ENCODE results near the gene MEX3D. TPM values are rescaled to one million over a fixed set of nuclear protein-coding genes. Genes with fewer than 3 reads are reported as not detected.

Gene MEX3D
- total and polyA plus RNA-seq, 2 of the 4 experiments (the other 2 are of a cell fraction): 9.1 to 9.6 TPM

DNA sequence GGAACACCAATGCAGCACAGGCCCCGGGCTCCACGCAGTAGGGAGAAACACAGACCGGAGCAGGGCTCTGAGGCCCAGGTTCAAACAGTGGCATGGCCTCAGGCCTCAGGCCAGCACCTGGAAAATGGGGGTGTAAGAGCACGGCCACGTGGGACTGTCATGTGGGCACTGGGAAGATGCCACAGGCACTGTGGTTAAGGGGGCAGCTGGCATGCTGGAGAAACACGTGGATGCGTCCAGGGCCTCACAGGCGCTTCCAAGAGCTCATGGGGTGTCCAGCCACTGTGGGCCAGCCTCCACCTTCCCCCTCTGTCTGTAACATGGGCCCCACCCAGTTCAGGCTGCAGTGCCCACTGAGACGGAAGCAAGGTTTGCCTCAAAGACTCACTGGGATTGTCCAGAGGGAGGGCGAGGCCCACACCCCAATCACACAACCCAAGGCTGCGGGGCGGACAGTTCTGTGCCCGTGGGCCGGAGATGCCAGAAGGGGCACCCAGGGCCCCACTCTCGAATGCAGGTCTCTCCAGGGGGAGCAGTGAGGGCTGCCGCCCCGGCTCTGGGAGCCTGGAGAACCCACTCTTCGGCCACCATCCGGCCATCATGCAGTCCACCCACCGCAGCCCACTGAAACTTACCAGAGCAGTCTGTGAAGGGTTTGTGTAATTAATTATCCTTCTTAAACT is 30.8 kb upstream of the MEX3D start:
- no peaks in the 10 kb centered on the region for H3K9me3 ChIP-seq (ENCODE audit: control insufficient read depth, insufficient read depth, low read length)
- H2BK20ac ChIP-seq (ENCODE audit: low read depth, low read length): no peak overlapping the region
- no peak overlapping the region for H2AK5ac ChIP-seq (ENCODE audit: low read depth, low read length)
- no peak overlapping the region for H3K18ac ChIP-seq (ENCODE audit: low read depth, low read length)
- H3K4me2 ChIP-seq (ENCODE audit: low read depth, low read length): no peak overlapping the region
- H3K4me3 ChIP-seq (ENCODE audit: insufficient read depth, low read depth, low read length): no peak overlapping the region
- no peak overlapping the region for H3K23ac ChIP-seq (ENCODE audit: low read depth, low read length)
- H4K91ac ChIP-seq (ENCODE audit: insufficient read depth, low read depth, low read length): no peak overlapping the region
- 100% methylated on average over 7 of the region's 20 CpGs; no CpG with 5 or more reads in 1 of the 2 experiments for WGBS, 2 experiments (ENCODE audit: extremely low coverage in 2 of 2, insufficient read length in 1 of 2)
- BruUV-seq (replicated peaks): no TSS peak
- no peaks in the 10 kb centered on the region for H3K27me3 ChIP-seq (ENCODE audit: control insufficient read depth, insufficient read depth, low read length)
- H2AFZ ChIP-seq (replicated peaks; ENCODE audit: low read length, poor library complexity): no peak overlapping the region
- ChIA-PET CTCF (no interaction called here), POLR2A (ENCODE audit: unreplicated experiment) (no interaction called here)
- intact Hi-C loops (cut with micrococcal nuclease): no loop called here
- no peak for DNase-seq
- no peak overlapping the region for H2BK5ac ChIP-seq (ENCODE audit: low read depth, low read length, poor library complexity, severe bottlenecking)
- TF ChIP-seq, protein P1, sequence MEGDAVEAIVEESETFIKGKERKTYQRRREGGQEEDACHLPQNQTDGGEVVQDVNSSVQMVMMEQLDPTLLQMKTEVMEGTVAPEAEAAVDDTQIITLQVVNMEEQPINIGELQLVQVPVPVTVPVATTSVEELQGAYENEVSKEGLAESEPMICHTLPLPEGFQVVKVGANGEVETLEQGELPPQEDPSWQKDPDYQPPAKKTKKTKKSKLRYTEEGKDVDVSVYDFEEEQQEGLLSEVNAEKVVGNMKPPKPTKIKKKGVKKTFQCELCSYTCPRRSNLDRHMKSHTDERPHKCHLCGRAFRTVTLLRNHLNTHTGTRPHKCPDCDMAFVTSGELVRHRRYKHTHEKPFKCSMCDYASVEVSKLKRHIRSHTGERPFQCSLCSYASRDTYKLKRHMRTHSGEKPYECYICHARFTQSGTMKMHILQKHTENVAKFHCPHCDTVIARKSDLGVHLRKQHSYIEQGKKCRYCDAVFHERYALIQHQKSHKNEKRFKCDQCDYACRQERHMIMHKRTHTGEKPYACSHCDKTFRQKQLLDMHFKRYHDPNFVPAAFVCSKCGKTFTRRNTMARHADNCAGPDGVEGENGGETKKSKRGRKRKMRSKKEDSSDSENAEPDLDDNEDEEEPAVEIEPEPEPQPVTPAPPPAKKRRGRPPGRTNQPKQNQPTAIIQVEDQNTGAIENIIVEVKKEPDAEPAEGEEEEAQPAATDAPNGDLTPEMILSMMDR (conservative IDR thresholded peaks at IDR 0.05; ENCODE audit: low read depth, low read length): no peak
- TF ChIP-seq MXI1 (IDR thresholded peaks at IDR 0.05; ENCODE audit: borderline replicate concordance, low read depth, low read length) (no peak), POLR2A (IDR thresholded peaks at IDR 0.05; ENCODE audit: low read depth, low read length) (no peak), BHLHE40 (IDR thresholded peaks at IDR 0.05; ENCODE audit: low read depth, low read length) (no peak), RAD21 (IDR thresholded peaks at IDR 0.05; ENCODE audit: low read length) (no peak), SMC3 (IDR thresholded peaks at IDR 0.05; ENCODE audit: low read depth, low read length) (no peak), CEBPB (IDR thresholded peaks at IDR 0.05; ENCODE audit: low read depth, low read length) (no peak), FOS (IDR thresholded peaks at IDR 0.05; ENCODE audit: low read depth, low read length) (no peak), CHD1 (IDR thresholded peaks at IDR 0.05; ENCODE audit: low read depth, low read length) (no peak), RCOR1 (IDR thresholded peaks at IDR 0.05; ENCODE audit: insufficient replicate concordance, low read length) (no peak), NFE2L2 (IDR thresholded peaks at IDR 0.05; ENCODE audit: low read depth, low read length) (no peak), MAFK (IDR thresholded peaks at IDR 0.05; ENCODE audit: low read depth, low read length) (no peak), MAZ (IDR thresholded peaks at IDR 0.05; ENCODE audit: borderline replicate concordance, low read depth, low read length) (no peak), RFX5 (IDR thresholded peaks at IDR 0.05; ENCODE audit: low read depth, low read length) (no peak)
- TF ChIP-seq, protein P2, sequence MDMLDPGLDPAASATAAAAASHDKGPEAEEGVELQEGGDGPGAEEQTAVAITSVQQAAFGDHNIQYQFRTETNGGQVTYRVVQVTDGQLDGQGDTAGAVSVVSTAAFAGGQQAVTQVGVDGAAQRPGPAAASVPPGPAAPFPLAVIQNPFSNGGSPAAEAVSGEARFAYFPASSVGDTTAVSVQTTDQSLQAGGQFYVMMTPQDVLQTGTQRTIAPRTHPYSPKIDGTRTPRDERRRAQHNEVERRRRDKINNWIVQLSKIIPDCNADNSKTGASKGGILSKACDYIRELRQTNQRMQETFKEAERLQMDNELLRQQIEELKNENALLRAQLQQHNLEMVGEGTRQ (IDR thresholded peaks at IDR 0.05; ENCODE audit: low read depth, low read length): no peak
- TF ChIP-seq, protein P3, sequence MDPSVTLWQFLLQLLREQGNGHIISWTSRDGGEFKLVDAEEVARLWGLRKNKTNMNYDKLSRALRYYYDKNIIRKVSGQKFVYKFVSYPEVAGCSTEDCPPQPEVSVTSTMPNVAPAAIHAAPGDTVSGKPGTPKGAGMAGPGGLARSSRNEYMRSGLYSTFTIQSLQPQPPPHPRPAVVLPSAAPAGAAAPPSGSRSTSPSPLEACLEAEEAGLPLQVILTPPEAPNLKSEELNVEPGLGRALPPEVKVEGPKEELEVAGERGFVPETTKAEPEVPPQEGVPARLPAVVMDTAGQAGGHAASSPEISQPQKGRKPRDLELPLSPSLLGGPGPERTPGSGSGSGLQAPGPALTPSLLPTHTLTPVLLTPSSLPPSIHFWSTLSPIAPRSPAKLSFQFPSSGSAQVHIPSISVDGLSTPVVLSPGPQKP (IDR thresholded peaks at IDR 0.05; ENCODE audit: borderline replicate concordance, low read depth, low read length): no peak
- in situ Hi-C loops (cut with MboI; ENCODE audit: low sequenced_read_pairs): no loop called here
- peaks cover 3 to 54% of the 10 kb centered on the region in 2 experiments; a peak in 3 of 4 replicates for H3K79me1 ChIP-seq (ENCODE audit: low read depth in 1 of 2, low read length in 2 of 2)
- no peak overlapping the region for H3K4ac ChIP-seq (ENCODE audit: low read depth, low read length)
- no peak overlapping the region for H3K9ac ChIP-seq (ENCODE audit: low read depth, low read length)
- H3K56ac ChIP-seq (ENCODE audit: extremely low read depth, insufficient read depth, low read length): no peak overlapping the region
- dilution Hi-C loops (cut with HindIII; ENCODE audit: low sequenced_read_pairs, unreplicated experiment): no loop called here
- no peak overlapping the region for H3K14ac ChIP-seq (replicated peaks; ENCODE audit: low read depth, low read length)
- H4K5ac ChIP-seq (ENCODE audit: low read depth, low read length): no peak overlapping the region
- no peak overlapping the region for H4K8ac ChIP-seq (ENCODE audit: low read depth in 2 of 2, low read length in 2 of 2)
- peaks cover 40% of the 10 kb centered on the region for H4K20me1 ChIP-seq (ENCODE audit: insufficient read depth, low read length)
- H3K9me1 ChIP-seq (ENCODE audit: insufficient read depth, low read length): peaks cover 9% of the 10 kb centered on the region; the same call in 1 of the 2 replicates
- H2AK9ac ChIP-seq (replicated peaks; ENCODE audit: low read depth, low read length, poor library complexity): no peak overlapping the region
- no peak overlapping the region for H2BK15ac ChIP-seq (ENCODE audit: low read depth, low read length)
- no peak overlapping the region for H3K27ac ChIP-seq (ENCODE audit: insufficient read depth, low read length)
- no peaks in the 10 kb centered on the region; the same call in 1 of the 2 replicates for H3K4me1 ChIP-seq (ENCODE audit: control insufficient read depth, insufficient read depth, low read length)
- H2BK120ac ChIP-seq (ENCODE audit: low read depth, low read length): no peak overlapping the region
- H3K36me3 ChIP-seq (ENCODE audit: control insufficient read depth, insufficient read depth, low read length): peaks cover 35% of the 10 kb centered on the region
- ATAC-seq (ENCODE audit: low read depth): no peak

Data from IMR-90 (cell line).